NCI-H146 (cell line): ENCODE data around the gene EVA1C.
"Not testable (repeated sequence)": the region's sequence is repeated elsewhere in the genome, so short reads cannot be mapped to it uniquely, and the experiment has no call there.

Source experiments
- DNase-seq: peaks from one replicate; lab custom pipeline; 2025; lab: John Stamatoyannopoulos, UW

Gene EVA1C

DNA sequence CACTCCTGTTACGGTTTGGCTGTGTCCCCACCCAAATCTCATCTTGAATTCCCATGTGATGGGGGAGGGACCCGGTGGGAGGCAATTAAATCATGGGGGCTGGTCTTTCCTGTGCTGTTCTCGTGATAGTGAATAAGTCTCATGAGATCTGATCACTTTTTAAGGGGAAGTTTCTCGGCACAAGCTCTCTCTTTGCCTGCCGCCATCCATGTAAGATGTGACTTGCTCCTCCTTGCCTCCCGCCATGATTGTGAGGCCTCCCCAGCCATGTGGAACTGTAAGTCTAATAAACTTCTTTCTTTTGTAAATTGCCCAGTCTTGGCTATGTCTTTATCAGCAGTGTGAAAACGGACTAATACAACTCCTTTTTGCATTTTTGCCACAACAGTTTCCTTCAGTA lies 118.3 kb downstream of the EVA1C start:
- not testable (repeated sequence) for DNase-seq

DNA sequence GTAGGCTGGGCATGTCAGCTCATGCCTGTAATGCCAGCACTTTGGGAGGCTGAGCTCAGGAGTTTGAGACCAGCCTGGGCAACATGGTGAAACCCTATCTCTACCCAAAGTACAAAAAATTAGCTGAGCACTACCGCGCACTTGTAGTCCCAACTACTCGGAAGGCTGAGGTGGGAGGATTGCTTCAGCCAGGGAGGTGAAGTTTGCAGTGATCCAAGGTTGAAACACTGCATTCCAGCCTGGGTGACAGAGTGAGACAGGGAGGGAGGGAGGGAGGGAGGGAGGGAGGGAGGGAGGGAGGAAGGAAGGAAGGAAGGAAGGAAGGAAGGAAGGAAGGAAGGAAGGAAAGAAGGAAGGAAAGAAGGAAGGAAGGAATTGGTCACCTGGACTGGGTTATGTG lies 119.1 kb downstream of the EVA1C start:
- DNase-seq: not testable (repeated sequence)

DNA sequence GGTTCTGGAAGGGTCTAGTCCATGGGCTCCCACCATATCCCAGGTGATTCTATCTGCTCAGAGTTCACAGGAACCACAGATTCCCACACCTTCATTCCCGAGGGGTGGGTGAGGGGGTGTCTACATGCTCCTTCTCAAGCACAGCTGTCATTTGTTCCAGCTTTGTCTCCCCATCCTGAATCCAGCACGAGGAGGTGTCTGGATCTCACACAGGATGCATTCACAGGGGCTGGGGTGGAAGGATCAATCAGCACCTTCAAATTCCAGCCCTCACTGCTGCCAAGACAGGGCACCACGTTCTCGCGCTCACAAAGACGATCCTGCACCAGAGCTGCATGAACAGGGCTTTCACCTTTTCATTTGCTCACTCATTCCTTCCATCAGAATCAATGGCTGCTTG lies 120.1 kb downstream of the EVA1C start:
- DNase-seq: no peak

DNA sequence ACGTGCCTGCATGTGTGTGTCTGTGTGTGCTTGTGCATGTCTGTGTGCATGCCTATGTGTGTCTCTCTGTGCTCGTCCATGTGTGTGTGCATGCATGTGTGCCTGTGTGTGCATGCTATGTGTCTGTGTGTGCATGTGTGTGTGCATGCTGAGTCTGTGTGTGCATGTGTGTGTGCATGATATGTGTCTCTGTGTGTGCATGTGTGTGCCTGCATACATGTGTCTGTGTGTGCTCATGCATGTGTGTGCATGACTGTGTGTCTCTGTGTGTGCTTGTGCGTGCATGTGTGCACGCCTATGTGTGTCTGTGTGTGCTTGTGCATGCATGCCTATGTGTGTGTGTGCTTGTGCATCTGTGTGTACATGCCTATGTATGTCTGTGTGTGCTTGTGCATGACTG lies 120.5 kb downstream of the EVA1C start:
- no peak for DNase-seq

DNA sequence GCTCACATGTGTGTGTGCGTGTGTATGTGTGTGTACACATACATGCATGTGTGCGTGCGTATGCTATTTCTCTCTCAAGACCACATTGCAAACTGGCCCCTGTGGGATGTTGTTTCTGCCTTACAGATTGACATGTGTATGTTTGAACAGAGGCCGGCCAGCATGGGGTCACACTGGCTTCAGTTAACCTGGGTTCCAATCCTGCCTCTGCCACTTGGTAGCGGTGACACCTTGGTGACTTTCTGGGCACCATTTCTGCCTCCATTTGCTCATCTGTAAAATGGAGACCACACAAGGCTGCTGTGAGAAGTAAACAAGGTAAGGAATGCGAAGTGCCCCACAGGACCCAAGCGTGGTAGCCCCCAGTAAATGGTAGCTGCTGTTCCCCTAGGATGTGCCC lies 121.1 kb downstream of the EVA1C start:
- DNase-seq: no peak

DNA sequence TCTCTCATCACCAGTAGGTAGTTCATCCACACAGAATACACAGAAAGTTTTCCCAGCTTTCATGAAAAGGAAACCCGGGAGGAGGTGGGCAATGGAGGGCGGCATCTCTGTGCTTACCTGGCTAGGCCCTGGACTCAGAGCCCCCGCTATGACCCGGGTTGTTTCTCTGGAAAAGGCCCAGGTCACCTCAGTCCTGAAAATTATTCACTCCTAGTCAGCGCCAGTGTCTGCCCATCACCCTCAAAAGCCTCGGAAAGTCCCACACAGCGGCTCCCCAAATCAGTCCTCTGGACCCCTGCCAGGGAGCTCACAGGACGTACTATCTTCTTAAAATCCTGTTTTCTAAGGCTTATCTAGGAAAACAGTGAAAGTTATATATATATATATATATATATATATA lies 121.6 kb downstream of the EVA1C start:
- no peak for DNase-seq

DNA sequence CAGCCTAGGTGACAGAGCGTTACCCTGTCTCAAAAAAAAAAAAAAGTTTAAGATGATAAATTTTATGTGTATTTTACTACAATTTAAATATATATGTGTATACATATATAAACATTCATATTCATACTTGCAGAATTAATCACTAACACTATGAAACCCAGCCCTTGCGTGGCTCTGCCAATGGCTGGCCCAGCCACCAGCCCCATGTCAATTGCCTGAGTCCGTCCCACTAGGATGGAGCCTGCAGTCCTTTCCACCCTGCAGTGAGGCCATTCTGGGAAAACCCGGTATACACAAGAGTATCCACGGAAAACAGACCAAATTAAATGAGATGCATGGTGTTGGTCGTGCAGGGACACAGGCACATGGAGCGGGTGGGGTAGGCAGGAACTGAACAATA lies 123.1 kb downstream of the EVA1C start:
- no peak for DNase-seq

DNA sequence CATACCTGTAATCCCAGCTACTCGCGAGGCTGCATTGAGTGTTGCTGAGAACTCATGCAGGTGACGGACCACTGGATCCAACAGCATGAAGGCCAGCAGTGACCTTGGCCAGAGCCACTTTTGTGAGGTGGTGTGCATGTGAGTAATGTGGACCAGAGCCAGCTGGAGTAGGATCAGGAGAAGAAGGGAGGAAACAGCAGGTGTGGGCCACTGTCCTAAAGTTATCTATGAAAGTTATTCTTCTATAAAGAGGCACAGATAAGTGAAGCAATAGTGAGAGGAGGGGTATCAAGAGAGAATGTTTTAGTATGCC lies 125.0 kb downstream of the EVA1C start:
- no peak for DNase-seq

DNA sequence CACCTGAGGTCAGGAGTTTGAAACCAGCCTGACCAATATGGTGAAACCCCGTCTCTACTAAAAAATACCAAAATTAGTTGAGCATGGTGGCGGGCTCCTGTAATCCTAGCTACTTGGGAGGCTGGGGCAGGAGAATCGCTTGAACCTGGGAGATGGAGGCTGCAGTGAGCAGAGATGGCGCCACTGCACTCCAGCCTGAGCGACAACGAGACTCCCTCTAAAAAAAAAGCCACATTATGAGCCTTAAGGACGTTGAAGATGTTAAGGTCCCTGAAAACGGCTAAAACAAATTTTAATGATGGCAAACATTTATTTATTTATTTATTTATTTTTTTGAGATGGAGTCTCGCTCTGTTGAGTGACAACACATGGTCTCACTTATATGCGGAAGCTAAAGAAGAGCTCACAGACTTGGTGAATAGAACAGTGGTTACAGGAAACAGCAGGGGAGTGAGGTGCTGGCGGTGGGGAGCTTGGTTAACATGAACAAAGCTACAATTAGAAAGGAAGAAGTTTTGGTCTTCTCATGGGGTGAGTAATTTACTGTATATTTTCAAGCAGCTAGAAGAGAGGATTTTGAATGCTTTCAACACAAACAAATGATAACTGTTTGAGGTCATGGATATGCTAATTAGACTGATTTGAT lies 125.8 kb downstream of the EVA1C start:
- DNase-seq: no peak

DNA sequence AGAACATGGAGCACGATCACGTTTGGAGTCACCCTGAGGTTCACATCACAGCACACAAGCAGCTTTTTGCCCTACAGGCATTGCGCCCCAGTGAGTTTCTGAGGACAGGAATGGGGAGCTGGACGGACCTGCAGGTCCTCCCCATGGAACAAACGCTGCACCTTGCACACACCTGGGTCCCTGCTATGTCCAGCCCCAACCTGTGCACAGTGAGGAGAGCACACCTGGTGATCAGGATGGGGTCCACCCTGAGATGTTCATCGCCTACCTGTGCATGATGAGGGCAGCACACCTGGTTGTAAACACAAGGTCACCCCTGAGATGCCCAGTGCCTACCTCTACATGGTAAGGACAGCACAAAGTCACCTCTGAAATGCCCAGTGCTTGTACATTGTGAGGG lies 126.9 kb downstream of the EVA1C start:
- no peak for DNase-seq

DNA sequence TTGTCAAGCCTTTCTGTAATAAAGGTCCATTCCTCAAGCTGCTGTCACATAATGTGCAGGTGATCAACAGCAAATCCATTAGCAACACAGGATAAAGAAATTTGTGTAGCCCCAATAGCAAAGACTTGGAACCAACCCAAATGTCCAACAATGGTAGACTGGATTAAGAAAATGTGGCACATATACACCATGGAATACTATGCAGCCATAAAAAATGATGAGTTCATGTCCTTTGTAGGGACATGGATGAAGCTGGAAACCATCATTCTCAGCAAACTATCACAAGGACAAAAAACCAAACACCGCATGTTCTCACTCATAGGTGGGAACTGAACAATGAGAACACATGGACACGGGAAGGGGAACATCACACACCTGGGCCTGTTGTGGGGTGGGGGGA lies 130.6 kb downstream of the EVA1C start:
- DNase-seq: not testable (repeated sequence)

DNA sequence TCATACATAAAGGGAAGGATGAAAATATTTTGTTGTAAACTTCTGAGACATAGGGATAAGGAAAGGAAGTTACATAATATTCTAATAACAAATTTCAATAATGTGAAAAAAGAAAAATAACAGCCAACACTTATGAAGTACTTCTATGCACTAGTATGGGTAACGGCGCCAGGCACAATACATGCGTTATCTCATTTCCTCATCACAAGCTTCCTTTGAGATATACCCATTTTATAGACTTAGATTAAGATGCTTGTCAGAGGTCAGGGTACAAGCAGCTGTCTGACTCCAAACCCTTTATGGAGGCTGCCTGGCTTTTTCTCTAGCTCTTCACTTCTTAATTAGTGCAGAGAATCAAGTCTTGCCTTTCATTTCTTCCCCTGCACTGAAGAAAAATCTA lies 131.5 kb downstream of the EVA1C start:
- DNase-seq: no peak

DNA sequence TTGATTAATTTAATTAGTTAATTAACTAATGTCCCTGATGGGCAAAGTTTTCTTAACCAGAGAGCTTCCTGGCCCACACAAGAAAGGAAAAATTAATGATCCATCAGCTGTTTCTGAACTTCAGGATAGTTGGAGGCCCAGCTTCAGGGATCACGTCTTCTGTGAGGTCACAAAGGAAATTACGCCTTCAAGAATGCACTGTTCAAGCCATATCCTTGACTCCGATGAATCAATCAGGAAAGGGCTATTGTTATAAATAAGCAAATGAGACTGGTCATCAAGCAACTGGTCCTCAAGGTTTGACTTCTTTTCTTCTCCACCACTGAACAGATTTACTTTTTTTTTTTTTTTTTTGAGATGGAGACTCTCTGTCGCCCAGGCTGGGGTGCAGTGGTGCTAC lies 132.2 kb downstream of the EVA1C start:
- no peak for DNase-seq

DNA sequence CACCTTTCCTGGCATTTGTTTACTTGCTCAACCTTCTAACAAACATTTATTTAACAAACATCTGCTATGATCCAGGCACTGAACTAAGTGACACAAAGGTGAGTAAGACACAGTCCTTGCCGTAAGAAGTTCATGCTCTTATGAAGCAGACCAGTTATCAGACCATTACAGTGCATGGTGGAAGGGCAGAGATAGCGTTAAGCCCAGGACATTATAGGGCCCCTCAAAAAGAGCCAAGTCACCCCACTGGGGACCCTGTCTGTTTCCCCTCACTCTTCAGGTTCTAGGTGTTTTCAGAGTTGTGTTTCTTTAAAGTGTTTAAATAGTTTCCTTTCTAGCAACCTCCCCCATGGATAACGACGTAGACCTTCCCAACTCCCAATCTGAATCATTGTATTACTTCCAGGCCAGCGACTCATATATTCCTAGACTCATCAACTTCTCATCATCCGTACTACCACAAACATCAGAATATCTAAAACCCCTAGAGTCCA lies 133.5 kb downstream of the EVA1C start:
- DNase-seq: no peak

DNA sequence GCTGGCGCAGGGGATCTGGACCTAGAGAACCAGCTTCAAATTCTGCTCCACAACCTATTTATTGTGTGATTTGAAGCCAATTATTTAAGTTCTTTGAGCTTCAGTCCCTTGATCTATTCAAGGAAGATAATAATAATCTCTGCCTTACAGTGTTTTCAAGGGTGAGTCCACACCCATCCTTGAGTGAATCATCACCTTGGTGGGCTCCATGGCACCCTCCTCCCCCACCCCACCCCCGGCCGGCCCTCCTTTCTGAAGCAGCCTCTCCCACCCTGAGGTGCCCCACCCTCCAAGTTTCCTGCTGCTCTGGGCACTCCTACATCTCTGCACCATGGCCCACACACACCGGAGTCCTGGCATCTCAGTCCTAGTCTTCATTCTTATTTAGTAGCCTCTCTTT lies 134.5 kb downstream of the EVA1C start:
- DNase-seq: no peak

DNA sequence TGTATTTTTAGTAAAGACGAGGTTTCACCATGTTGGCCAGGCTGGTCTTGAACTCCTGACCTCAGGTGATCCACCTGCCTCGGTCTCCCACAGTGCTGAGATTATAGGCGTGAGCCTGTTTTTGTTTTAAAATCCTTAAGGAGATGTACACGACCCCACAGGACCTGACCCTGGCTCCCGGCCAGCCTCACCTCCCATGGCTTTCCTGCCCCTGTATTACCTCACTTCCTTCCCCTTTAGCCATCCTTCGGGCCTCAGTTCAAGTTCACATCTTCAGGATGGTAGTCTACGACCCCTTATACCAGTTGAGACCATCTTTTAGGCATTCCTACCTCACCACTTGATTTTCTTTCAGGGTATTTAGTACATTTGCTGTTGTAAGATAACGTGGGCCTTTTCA lies 136.5 kb downstream of the EVA1C start:
- DNase-seq: no peak

DNA sequence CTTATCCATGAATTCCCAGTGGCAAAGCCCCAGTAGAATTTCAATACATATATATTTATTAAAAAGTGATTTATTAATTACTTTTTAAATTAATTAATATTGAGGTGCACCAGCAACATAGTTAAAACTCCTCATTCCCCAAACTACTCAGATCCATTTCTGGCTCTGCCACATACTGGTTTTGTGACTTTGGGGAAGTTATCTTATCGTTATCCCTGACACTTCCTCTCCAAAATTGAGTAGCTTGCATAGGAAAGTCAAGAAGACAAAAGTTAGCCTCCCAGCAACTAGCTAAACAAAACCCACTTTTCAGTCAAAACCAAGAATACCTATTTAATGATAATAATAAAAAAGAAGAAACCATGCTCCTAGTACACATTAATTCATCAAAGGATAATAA lies 136.9 kb downstream of the EVA1C start:
- no peak for DNase-seq

DNA sequence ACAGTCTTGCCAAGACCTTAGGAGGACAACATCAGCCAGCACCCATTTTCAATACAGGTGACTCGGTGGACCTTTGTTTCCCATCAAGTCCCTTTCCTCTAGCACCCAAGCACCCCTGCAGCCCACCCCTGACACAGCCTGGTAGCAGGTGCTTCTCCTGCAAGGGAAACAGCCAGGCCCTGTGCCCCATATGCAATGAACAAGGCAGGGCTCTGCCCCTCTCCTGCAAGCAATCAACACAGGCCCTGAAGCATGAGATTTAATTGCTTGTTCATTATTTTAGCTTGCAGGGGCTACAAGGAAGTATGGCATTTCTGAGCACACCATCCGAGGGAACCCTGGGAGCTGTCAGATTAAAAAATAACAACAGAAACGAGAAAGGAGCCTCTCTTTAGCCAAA lies 137.4 kb downstream of the EVA1C start:
- DNase-seq: no peak

DNA sequence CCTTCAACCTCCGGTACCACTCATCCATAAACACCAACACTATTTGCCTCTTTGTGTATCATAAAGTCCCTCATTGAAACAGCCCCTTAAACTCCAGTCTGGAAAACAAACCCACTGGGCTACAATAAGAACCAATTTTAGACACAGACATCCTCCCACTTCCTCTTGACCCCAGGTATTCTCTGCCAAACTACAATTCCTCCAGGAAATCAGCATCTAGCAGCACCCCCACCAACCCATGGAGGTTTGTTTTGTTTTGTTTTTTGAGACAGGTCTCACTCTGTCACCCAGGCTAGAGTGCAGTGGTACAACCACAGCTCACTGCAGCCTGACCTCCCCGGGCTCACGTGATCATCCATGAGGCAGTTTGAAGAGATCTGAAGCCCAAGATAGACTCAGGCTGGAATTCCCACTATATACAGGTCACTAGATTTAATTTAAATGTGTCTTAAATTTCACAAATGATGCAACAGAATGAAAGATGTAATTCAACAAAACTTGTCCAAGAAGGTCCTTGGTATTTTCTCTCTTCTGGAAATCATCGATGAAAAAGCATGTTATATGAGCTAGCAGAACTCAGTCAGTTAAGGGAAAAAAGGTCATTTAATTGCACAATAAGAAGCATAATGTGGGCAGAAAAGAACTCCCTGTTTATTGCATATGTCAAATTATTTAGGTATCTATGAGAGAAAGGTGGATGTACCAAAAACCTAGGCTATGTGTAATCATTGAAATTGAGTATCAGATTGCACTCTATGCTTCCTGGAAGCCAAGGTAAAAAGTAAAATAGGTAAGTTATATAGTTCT lies 142.5 kb downstream of the EVA1C start:
- no peak for DNase-seq

DNA sequence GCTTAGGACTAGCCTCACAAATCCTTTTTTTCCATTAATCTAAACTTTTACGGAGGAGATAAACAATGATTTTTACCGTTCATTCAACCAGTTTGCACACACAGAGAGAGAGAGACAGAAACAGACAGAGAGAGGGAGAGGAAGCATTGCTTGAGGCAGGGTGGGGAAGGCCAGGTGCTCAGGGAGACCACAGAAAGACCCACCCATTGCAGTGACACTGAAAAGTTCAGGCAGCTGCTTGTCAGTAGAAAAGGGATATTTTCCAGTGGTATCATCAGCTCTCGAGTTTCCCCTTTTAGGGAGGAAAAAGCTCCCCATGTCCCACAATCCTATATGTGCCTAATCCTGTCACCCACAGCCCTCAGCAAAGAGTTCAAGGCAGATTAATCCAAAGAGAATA lies 145.6 kb downstream of the EVA1C start:
- DNase-seq: no peak

DNA sequence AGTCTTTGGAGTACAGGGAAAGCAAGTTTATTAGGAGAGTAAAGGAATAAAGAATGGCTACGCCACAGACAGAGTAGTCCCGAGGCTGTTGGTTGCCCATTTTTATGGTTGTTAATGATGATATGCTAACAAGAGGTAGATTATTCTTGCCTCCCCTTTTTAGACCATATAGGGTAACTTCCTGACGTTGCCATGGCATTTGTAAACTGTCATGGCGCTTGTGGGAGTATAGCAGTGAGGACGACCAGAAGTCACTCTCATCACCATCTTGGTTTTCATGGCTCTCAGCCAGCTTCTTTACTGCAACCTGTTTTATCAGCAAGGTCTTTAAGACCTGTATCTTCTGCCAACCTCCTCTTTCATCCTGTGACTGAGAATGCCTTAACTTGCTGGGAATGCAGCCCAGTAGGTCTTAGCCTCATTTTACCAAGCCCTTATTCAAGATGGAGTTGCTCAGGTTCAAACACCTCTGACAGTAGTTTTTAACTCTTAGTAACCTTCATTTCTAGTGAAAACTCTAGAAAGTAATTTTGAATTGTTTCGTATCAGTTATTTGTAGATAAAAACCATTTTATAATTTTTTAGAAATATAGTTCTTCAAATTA lies 146.6 kb downstream of the EVA1C start:
- no peak for DNase-seq

DNA sequence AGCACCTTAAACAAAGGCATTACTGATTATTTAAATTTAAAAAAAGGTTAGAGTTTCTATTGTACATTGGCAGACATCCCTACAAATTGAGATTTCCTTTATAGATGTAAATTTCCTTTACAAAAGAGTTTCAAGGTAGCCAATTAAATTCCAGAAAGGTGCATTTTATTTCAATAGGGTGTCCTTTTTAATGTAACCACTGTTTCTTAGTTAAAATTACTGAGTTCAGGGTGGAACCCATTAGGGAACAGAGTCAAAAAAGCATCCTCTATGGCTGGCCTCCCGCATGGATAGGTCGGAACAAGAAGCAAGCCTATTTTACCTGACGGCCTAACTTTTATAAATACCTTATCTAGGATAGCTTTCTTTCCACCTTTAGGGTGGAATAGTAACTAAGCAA lies 148.4 kb downstream of the EVA1C start:
- DNase-seq: no peak

DNA sequence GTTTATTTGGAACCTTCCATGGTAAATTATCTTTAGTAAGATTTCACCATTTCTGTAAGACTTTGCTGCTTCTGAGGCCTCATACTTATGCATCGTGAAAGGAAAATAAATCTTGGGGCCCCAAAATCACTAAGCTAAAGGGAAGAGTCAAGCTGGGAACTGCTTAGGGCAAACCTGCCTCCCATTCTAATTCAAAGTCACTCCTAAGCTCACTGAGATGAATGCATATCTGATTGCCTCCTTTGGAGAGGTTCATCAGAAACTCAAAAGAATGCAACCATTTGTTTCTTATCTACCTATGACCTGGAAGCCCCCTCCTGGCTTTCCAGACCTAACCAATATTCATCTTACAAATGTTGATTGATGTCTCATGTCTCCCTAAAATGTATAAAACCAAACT lies 149.0 kb downstream of the EVA1C start:
- DNase-seq: not testable (repeated sequence)

DNA sequence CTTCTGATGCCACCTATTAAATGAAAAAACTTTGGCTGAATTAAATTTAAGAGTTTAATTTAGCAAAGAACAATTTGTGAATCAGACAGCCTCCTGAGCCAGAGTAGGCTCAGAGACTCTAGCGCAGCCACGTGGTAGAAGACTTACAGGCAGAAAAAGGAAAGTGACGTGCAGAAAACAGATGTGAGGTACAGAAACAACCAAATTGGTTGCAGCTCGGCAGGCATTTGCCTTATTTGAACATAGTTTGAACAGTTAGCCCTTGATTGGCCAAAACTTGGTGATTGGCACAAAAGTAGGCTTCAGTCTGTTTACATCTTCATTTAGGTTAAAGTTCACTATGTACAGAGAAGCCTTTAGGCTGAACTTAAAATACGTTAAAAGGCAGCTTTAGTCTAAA lies 149.9 kb downstream of the EVA1C start:
- no peak for DNase-seq
